Mesendoderm (in vitro differentiated cells): ENCODE data around the gene TLX3.

Experiments
- DNase-seq: peaks from one replicate; pipeline ENCODE4 v3.0.0; 2013
- H2AK5ac ChIP-seq: 2 replicates; pipeline ENCODE4 v1.6.1; 2013; ENCODE audit warnings: low read length, inconsistent platforms
- H2BK120ac ChIP-seq: 2 replicates; pipeline ENCODE4 v1.6.1; 2013; ENCODE audit warnings: low read depth, mild to moderate bottlenecking, low read length, moderate library complexity, mixed read lengths
- H2BK15ac ChIP-seq: replicated peaks from 2 replicates; pipeline ENCODE4 v1.6.1; 2013; ENCODE audit warnings: low read depth, mild to moderate bottlenecking, moderate library complexity
- H2BK5ac ChIP-seq: 2 replicates; pipeline ENCODE4 v1.6.1; 2013; ENCODE audit warnings: low read length, inconsistent platforms
- H3K18ac ChIP-seq: 2 replicates; pipeline ENCODE4 v1.6.1; 2013; ENCODE audit warnings: mild to moderate bottlenecking, low read length, mixed read lengths
- H3K23ac ChIP-seq: one replicate; pipeline ENCODE4 v1.6.1; 2013; ENCODE audit warnings: low read length
- H3K27ac ChIP-seq: 2 replicates; pipeline ENCODE4 v1.5.1; 2013; ENCODE audit warnings: low read depth, mild to moderate bottlenecking, inconsistent platforms, low read length, moderate library complexity
- H3K27me3 ChIP-seq: 2 replicates; pipeline ENCODE4 v1.6.1; 2013; ENCODE audit warnings: low read length, control low read depth, mild to moderate bottlenecking, inconsistent platforms; ENCODE audit not compliant: insufficient read depth, poor library complexity
- H3K36me3 ChIP-seq: 2 replicates; pipeline ENCODE4 v1.6.1; 2013; ENCODE audit warnings: low read length, inconsistent platforms; ENCODE audit not compliant: control insufficient read depth, insufficient read depth
- H3K4ac ChIP-seq: one replicate; pipeline ENCODE4 v1.6.1; 2013; ENCODE audit warnings: low read depth, mild to moderate bottlenecking, low read length, moderate library complexity
- H3K4me1 ChIP-seq: 2 replicates; pipeline ENCODE4 v1.6.1; 2013; ENCODE audit warnings: low read depth, low read length, inconsistent platforms; ENCODE audit not compliant: control insufficient read depth
- H3K4me2 ChIP-seq: 2 replicates; pipeline ENCODE4 v1.6.1; 2013; ENCODE audit warnings: low read length
- H3K4me3 ChIP-seq: 2 replicates; pipeline ENCODE4 v1.5.1; 2013; ENCODE audit warnings: mild to moderate bottlenecking, low read length
- H3K56ac ChIP-seq: one replicate; pipeline ENCODE4 v1.6.1; 2013; ENCODE audit warnings: low read length
- H3K79me1 ChIP-seq: 2 replicates; pipeline ENCODE4 v1.6.1; 2013; ENCODE audit warnings: low read length, inconsistent platforms
- H3K79me2 ChIP-seq: 2 replicates; pipeline ENCODE4 v1.6.1; 2013; ENCODE audit warnings: mild to moderate bottlenecking, low read length; ENCODE audit not compliant: control insufficient read depth, insufficient read depth
- H3K9ac ChIP-seq: 2 replicates; pipeline ENCODE4 v1.6.1; 2013; ENCODE audit warnings: low read length, inconsistent platforms
- H4K5ac ChIP-seq: one replicate; pipeline ENCODE4 v1.6.1; 2013; ENCODE audit warnings: low read length
- H4K8ac ChIP-seq: one replicate; pipeline ENCODE4 v1.6.1; 2013; ENCODE audit warnings: low read depth, mild to moderate bottlenecking, control low read depth, low read length, moderate library complexity
- WGBS: extraction: QIAGEN DNeasy Blood & Tissue Kit; methylation state at CpG from one replicate; pipeline ENCODE4 v1.1.7; 2013; ENCODE audit warnings: low lambda C conversion rate, missing lambda C conversion rate; ENCODE audit not compliant: insufficient coverage; ENCODE audit errors: extremely low coverage; 5-methylcytosine and 5-hydroxymethylcytosine counted together

The TLX3 gene

DNA sequence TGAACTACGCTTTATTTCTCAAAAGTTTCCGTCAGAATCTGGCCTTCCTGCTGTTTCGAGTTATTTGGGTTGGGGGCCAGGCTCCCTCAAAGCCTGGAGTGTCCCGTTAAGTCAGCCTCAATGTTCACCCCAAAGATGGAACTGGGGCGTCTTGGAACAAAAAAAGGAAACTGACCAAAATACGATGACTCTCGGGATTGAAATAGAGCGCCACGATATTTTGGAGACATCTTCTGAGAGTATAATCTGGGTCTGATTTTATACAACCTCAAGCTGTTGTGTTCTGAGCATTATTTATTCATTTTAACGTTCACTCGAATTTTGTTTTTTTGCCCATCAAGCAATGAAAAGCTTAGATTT is 28.1 kb downstream of the TLX3 start:
- H3K27me3 ChIP-seq: no peaks in the 10 kb centered on the region

DNA sequence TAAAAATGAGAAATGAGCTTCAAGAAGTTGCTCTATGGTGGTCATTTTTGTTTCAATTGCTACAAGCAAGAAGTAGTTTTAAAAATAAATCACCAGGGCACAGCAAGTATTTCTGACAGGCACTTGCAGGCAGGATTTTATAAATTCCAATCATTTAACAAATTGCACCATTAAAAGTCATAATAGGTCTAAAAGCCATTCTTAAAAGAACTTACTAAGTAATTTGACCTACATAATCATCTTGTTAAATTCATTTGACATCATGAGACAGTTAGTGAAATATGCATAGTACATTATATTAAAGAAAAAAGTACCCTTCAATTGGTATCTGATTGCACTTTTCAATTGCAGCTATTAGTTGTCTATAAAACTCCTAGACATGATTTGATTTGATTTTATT is 31.0 kb downstream of the TLX3 start:
- Histone ChIP-seq H4K8ac (no peak overlapping the region), H3K79me2 (no peaks in the 10 kb centered on the region), H3K56ac (no peak overlapping the region), H3K27me3 (no peaks in the 10 kb centered on the region), H3K4me1 (no peaks in the 10 kb centered on the region), H4K5ac (no peak overlapping the region), H3K79me1 (no peaks in the 10 kb centered on the region), H2BK15ac (no peak overlapping the region), H2AK5ac (no peak overlapping the region), H3K4me3 (no peak overlapping the region), H3K36me3 (no peaks in the 10 kb centered on the region), H2BK5ac (no peak overlapping the region), H3K9ac (no peak overlapping the region), H3K23ac (no peak overlapping the region), H3K27ac (no peak overlapping the region), H3K4me2 (no peak overlapping the region), H2BK120ac (no peak overlapping the region), H3K18ac (no peak overlapping the region), H3K4ac (no peak overlapping the region)
- no peak for DNase-seq

More for the DNA sequence above, 28.1 kb downstream of the TLX3 start:
- Histone ChIP-seq H3K4me1 (no peaks in the 10 kb centered on the region), H3K36me3 (no peaks in the 10 kb centered on the region), H2AK5ac (no peak overlapping the region), H3K56ac (no peak overlapping the region), H4K5ac (no peak overlapping the region), H3K9ac (no peak overlapping the region), H3K79me1 (no peaks in the 10 kb centered on the region), H2BK5ac (no peak overlapping the region), H2BK120ac (no peak overlapping the region), H3K4ac (no peak overlapping the region), H3K79me2 (no peaks in the 10 kb centered on the region), H3K4me3 (no peak overlapping the region), H3K27ac (no peak overlapping the region), H3K23ac (no peak overlapping the region), H2BK15ac (no peak overlapping the region), H3K4me2 (no peak overlapping the region), H3K18ac (no peak overlapping the region), H4K8ac (no peak overlapping the region)
- no peak for DNase-seq
- WGBS: no CpG with 5 or more reads among the region's 11 CpGs

DNA sequence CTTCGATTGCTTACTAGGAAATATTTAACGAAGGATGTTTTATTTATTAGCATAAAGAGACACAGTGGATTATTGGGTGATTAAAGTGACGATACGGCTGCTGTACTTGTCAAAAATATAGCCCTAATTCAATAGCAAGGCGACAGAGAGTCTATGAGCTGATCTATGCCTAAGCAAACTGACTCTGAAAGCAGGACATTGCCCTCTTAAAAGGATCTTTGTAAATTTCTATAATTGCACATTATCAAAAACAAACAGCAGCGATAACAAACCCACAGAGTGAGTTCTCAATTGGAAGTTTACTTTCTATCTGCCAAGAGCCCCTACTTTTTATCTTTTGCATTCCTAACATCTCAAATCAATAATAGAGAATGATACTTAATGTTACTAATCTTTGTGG is 31.4 kb downstream of the TLX3 start:
- Histone ChIP-seq H3K18ac (no peak overlapping the region), H2BK15ac (no peak overlapping the region), H4K8ac (no peak overlapping the region), H2BK120ac (no peak overlapping the region), H3K4me1 (no peaks in the 10 kb centered on the region), H2BK5ac (no peak overlapping the region), H2AK5ac (no peak overlapping the region), H3K56ac (no peak overlapping the region), H3K4ac (no peak overlapping the region), H3K79me2 (no peaks in the 10 kb centered on the region), H3K4me3 (no peak overlapping the region), H3K36me3 (no peaks in the 10 kb centered on the region), H3K79me1 (no peaks in the 10 kb centered on the region), H3K23ac (no peak overlapping the region), H3K9ac (no peak overlapping the region), H3K27ac (no peak overlapping the region), H4K5ac (no peak overlapping the region), H3K27me3 (no peaks in the 10 kb centered on the region), H3K4me2 (no peak overlapping the region)
- 100% methylated on average over 2 of the region's 6 CpGs for WGBS
- no peak for DNase-seq

DNA sequence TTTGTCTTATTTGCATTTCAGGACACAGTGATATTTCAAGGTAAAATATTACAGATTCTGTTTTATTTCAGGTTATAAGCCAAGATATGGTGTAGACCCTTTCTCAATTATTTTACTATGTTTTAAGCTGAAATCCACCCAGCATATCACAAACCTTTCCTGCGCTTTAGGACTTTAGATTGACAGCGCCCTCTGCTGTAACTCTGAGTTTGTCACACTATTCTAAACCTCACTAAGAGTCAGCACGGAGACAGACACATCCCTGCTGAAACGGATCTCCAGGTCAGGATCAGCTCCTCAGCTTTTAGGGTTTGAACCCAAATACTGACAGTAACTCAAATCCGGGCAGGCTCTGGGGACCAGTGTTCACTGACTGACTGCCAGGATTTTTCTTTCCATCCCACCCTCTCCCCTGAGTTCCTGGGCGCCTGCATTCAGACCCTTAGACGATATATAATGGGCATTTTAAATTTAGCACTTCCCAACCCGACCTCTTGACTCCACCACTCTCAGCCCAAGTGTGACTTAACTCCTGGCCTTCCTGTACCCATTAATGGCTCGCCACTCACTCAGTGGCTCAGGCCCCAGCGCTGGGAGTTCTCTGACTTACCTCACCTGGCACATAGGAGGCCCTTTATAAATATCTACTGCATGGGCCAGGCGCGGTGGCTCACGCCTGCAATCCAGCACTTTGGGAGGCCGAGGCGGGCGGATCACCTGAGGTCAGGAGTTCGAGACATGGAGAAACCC is 33.5 kb downstream of the TLX3 start:
- DNase-seq: peak; percentile 77
- WGBS: no CpG with 5 or more reads among the region's 17 CpGs
- Histone ChIP-seq H2BK15ac (no peak overlapping the region), H2BK120ac (no peak overlapping the region), H3K27me3 (no peaks in the 10 kb centered on the region), H3K56ac (no peak overlapping the region), H3K9ac (no peak overlapping the region), H3K4me3 (no peak overlapping the region), H3K4ac (no peak overlapping the region), H3K79me1 (no peaks in the 10 kb centered on the region), H4K8ac (no peak overlapping the region), H2BK5ac (no peak overlapping the region), H3K23ac (no peak overlapping the region), H3K27ac (no peak overlapping the region), H3K4me1 (no peaks in the 10 kb centered on the region), H3K4me2 (no peak overlapping the region), H2AK5ac (no peak overlapping the region), H3K18ac (no peak overlapping the region), H3K36me3 (no peaks in the 10 kb centered on the region), H3K79me2 (no peaks in the 10 kb centered on the region), H4K5ac (no peak overlapping the region)

DNA sequence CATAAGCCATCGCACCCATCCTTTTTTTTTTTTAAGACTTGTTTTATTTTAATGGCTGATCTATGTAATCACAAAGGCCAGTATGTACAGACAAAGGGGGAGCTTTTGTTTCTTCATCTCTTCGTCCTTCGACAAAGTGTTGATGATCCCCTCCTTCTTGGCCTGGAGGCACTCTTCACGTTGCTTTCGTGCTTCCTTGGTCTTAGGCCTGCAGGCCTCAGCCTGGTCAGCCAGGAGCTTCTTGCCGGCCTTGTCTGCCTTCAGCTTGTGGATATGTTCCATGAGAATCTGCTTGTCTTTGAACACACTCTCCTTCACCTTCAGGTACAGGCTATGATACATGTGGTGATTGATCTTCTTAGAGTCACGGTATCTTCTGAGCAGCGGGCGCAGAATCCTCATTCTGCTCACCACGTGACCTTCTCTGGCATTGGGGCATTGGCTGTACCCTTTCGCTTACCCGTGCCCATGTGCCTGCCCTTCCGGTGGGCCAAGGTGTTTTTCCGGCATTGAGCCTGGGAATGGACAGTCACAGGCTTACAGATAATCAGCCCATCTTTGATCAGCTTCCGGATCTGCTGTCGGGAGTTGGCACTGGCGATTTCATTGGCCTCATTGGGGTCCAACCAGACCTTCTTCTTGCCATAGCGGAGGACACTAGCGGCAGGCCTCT is 36.0 kb downstream of the TLX3 start:
- Histone ChIP-seq H3K4me1 (no peaks in the 10 kb centered on the region), H3K56ac (no peak overlapping the region), H2BK15ac (no peak overlapping the region), H3K27ac (no peak overlapping the region), H3K27me3 (no peaks in the 10 kb centered on the region), H3K18ac (no peak overlapping the region), H3K9ac (no peak overlapping the region), H3K23ac (no peak overlapping the region), H3K79me2 (no peaks in the 10 kb centered on the region), H3K4ac (no peak overlapping the region), H3K4me3 (no peak overlapping the region), H3K4me2 (no peak overlapping the region), H2BK5ac (no peak overlapping the region), H3K79me1 (no peaks in the 10 kb centered on the region), H2BK120ac (no peak overlapping the region), H2AK5ac (no peak overlapping the region), H3K36me3 (no peaks in the 10 kb centered on the region), H4K8ac (no peak overlapping the region), H4K5ac (no peak overlapping the region)
- DNase-seq: no peak
- no CpG with 5 or more reads among the region's 19 CpGs for WGBS
